Measurements from ENCODE around the gene PARVB. TPM values are rescaled to one million over a fixed set of nuclear protein-coding genes. Genes with fewer than 3 reads are reported as not detected.
"Not testable (repeated sequence)": the region's sequence is repeated elsewhere in the genome, so short reads cannot be mapped to it uniquely, and the experiment has no call there.

PARVB gene
- total RNA-seq, 1 donor from 2014 or later: 53.2 TPM

DNA sequence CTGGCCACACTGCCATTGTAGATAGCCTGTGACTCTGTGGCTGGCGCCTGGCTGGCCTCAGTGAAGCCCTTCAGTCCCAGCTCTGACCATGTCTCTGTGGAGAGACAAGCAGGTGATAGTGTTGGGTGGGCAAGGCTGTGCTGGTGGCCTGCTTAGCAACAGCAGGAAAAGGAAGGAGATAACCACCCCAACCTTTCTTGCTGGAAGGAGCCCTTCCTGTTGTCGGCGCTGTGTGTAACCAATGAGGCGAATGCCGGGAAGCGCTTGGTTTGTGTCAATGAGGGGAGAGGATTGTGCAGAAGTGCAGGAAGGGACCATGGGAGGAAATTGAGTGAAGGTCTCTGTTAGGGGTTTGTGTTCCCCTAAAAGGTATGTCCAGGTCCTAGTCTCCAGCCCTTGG lies 27.3 kb downstream of the PARVB start:
- no peak for DNase-seq (ENCODE audit: low read depth)

DNA sequence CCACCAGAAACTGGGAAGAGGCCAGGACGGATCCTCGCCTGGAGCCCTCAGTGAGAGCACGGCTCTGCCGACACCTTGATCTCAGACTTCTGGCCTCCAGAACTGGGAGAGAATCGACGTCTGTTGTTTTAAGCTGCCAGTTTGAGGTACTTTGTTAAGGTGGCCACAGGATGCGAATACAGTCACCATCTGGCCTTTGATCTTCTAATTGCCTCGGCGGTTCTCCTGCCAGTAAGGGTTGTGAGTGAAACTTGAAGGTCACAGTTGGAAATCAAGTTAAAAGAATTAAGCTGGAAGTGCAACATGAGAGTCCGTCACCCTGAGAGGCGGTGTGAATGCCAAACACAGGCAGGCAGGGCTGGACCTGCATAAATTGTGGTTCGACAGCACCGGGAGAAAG lies 27.9 kb downstream of the PARVB start:
- no peak for DNase-seq (ENCODE audit: low read depth)

GRCh38 chr22:44055805-44056204 lies 31.7 kb downstream of the PARVB start:
- DNase-seq (ENCODE audit: low read depth): no peak

DNA sequence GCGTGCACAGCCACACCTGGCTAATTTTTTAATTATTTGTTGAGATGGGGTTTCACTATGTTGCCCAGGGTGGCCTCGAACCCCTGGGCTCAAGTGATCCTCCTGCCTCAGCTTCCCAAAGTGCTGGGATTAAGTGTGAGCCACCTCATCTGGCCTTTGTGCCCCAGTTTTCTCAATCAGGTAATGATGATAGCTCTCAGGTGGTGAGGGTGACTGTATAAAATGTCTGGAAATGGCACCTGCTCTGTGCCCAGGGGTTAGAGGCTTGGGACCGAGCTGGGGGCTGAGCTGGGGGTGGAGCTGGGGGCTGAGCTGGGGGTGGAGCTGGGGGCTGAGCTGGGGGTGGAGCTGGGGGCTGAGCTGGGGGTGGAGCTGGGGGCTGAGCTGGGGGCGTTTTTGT lies 32.5 kb downstream of the PARVB start:
- DNase-seq (ENCODE audit: low read depth): not testable (repeated sequence)

- no peak for DNase-seq (ENCODE audit: low read depth)
Measured at GRCh38 chr22:44057401-44057987, 33.4 kb downstream of the PARVB start.

DNA sequence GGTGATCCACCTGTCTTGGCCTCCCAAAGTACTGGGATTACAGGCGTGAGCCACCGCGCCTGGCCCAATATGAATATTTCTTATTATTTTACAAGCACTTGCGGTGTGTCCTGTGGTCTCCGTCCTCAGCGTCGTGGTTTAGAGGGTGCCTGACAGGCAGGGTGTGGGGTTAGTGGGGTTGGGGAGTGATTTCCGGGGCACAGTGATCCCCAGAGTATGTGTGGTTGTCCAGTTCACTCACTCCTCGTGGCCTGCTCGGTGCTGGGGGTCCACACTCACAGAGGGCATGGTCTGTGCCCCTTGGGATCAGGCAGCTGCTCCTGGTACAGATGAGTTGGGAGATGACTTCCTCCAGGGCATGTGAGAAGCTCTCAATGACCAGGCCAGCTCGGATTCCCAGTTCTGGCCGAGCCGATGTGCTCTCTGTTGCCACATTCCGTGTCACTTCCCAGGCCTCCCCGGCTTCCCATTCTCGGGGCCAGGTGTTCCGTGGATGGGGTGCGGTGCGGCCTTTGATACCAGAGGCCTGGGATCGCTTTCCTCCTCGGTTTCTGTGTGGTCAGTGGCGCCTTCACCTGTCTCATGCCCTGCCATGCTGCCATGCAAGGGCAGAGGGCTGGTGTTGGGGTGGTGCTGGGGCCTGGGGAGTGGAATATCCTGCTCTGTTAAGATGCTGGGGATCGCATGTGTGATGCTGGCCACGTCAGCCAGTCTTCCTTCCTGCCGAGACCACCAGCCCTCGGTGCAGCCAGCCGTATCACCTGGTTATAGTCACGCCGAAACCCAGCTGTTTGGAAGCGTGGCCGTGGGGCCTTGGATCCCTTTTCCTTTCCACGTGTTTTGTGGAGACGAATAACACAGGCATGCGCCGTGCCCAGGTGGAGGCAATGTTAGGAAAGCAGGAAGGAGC lies 39.6 kb downstream of the PARVB start:
- no peak for DNase-seq (ENCODE audit: low read depth)

DNA sequence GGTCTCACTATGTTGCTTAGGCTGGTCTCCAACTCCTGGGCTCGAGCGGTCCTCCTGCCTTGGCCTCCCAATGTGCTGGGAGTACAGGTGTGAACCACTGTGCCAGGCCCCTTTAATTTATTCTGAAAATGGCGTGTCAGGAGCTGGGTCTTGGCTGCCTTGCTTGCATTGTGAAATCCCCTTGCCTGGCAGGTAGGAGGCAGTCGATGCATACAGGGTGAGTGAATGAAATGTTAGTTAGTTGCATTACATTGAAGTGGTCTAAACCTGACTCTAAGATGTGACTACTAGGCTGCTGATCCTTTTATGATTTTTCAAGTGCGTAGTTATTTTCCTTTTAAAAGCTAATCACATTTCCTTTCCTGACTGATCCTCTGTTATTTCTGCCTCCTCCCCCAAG lies 42.9 kb downstream of the PARVB start:
- DNase-seq (ENCODE audit: low read depth): no peak

GRCh38 chr22:44067901-44068300 lies 43.8 kb downstream of the PARVB start:
- no peak for DNase-seq (ENCODE audit: low read depth)

GRCh38 chr22:44068422-44069191 lies 44.5 kb downstream of the PARVB start:
- peak; percentile 45 for DNase-seq (ENCODE audit: low read depth)

- no peak for DNase-seq (ENCODE audit: low read depth)
Measured at GRCh38 chr22:44070029-44070428, 45.9 kb downstream of the PARVB start.

DNA sequence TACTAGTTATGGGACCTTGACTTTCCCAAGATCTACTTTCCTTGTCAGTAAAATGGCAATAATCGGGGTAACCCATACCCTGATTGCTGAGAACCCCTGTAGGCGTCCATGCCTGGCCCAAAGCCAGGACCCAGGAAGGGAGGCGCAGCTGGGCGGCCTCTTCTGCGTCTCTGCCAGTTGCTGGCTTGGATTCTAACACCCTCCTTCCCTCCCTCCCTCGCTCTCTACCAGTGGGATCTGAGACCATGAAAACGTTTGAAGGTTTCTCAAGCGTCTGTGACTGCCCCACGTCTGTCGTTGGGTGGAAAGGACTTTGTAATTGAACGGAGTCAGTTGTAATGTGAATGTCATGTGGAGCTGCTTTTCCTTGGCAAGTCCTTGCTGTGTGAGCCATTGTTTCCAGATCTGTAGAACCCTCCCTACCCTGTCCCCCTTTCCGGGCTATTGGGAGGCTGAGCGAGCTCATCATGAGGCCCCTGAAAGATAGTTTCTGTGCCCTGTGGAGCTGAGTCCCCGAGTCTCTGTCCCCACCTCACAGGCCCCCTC lies 47.8 kb downstream of the PARVB start:
- no peak for DNase-seq (ENCODE audit: low read depth)

DNA sequence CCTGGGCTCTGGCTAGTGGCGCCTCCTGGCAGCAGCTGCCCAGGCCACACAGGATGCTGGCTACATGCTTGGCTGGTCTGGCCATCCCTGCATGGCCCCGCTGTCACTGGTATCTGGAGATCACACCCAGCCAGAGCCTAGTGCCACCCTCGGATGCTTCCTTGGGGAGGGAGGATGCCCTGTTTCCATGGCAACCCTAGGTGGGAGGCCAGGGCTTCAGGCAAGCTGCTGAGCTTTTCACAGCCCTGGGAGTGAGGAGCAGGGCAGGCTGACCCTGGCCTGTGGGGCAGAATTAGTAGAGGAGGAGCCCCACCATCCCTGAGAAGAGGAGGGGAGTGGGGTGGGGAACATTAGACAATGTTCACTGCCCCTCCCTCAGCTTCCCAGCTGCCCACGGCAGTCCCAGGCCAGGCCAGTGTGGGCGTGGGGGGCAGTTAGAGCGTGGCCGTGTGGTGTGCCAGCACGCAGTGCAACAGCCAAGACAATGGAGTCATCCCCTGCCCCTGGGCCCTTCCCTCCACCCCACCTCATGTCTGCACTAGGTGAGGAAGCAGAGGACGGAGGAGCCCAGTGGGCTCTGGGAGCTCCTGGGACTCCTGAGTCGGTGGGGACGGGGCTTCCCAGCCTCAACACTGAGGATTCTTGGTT lies 50.4 kb downstream of the PARVB start:
- no peak for DNase-seq (ENCODE audit: low read depth)

DNA sequence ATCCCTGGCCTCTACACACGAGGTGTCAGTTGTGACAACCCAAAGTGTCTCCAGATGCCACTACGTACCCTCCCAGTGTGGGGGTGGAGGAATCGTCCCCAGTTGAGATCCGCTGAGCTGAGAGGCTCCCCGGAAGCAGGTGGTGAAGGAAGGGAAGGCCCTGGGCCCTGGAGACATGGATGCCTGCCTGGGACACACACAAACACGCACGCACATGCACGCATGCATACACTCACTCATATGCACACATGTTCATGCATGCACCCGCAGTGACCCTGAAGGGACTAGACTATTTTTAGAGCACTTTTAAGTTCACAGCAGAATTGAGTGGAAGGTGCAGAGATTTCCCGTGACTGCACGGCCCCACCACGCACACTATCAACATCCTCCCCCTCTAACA lies 50.9 kb downstream of the PARVB start:
- DNase-seq (ENCODE audit: low read depth): no peak

GRCh38 chr22:44075670-44076069 lies 51.6 kb downstream of the PARVB start:
- no peak for DNase-seq (ENCODE audit: low read depth)

- DNase-seq (ENCODE audit: low read depth): no peak
Measured at GRCh38 chr22:44076825-44077224, 52.7 kb downstream of the PARVB start.

DNA sequence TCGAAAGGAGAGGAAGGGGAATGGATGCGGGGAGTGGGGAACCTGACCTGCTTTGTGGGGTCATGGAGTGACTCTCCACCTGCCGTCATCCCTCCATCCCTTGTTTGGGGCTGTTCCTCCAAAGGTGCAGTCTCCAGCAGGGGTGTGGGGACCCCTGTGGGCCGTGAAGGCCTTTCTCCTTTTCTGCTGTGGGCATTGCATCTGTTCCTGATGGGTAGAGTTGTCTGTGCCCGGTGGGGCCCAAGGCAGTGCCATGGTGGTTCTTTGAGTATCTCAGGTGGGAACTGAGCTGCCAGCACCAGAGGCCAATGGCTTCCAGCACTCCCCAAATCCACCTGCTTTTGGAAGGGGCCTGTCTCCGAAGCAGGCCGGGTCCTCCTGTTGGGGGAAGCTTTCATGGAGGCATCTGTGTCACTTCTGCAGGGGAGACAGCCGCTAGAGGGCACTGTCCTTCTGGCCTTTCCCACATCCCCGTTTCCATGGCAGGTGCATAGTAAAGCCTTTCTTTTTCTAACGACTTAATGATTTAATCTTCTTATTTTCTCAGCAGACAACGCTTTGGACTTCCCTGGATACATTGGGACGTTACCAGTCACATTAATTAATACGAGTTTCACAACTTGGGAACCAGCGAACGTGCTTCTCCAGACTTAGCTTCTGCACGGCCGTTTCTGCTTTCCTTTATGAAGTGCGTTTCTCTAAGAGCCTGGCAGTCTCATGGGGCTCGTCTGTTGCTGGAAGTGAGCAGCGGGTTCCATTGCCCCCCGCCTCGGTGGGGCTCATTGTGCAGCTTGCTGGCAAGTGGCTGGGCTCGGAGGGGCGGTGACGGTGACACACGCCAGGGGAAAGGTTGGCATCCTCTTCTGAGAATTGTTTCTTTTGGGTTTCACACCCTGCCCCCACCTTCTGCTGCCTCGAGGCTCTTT lies 57.1 kb downstream of the PARVB start:
- peak; percentile 73 for DNase-seq (ENCODE audit: low read depth)

DNA sequence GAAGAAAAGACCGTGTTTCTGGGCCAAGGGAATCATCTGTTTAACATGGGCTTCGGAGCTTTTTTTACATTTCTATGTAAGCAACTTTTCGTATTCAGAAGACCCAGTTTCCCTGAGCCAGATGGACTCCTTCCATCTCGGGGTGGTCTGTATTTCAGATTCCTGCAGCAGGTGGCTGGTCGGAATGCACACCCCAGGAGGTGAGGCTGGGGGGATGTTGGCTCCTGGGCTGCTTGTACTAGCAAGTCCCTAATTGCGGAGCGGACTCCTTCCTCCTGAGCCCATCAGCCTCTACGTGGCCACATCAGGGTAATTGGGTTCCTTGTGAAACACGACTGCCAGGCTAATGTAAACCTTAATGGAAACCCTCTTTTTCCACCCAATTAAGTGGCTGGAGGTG lies 58.7 kb downstream of the PARVB start:
- DNase-seq (ENCODE audit: low read depth): no peak

DNA sequence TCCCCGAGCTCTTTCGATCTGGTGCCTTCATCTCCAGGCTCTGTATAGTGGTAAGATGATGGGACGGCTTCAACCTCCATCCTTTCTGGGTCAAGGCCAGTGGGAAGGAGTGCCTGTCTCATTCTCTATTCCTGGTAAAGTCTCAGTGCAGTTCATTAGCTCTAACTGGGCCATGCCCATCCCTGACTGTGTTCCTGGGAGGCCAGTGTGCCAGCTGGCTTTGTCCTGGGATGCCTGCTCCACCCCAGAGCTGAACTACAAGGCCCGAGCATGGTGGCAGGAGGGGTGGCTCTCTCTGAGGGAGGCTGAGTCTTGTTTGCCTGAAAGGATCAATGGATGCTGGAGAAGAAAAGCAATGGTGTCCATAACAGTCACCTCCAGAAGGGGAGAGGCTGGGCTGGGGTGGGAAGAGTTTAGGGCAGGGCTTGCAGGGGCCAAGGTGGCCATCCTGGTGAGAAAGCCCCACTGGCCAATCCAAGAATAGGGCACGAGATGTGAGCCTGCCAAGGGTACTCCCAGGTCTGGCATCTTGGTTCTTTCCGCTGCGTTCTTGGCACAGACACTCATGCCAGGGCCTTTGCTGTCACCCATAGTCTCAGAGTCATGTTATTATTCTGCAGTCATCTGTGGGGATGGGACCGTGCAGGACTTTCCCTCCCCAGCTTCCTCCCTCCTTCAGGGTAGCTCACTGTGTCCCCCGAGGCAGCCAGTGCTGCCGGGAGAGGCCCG lies 60.1 kb downstream of the PARVB start:
- no peak for DNase-seq (ENCODE audit: low read depth)

DNA sequence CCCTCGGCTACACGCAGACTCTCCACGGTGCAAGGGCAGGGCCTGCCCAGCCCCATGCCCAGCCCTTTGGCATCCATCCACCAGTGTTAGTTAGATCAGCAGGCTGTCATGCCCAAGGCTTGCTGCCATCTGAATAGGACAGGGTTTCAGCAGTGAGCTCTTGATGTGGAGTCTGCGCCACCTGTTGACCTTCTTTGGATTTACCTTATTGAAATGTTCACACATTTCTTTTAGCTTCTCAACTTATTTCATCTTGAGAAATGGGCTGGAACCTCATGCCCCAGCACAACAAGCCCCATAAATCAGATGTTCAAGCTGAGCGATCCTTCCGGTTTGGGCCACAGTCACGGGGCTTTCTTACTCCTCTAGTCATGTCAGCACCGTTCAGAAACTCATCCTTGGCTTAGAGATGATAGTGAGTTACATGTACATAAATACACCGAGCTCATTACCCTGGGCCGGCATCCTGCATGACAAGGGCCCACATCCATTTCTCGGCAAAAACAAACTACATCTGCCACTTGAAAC lies 61.7 kb downstream of the PARVB start:
- DNase-seq (ENCODE audit: low read depth): peak; percentile 69
